ENCODE data around the gene KBTBD4.
"Not testable (repeated sequence)": the region's sequence is repeated elsewhere in the genome, so short reads cannot be mapped to it uniquely, and the experiment has no call there.

KBTBD4 gene

DNA sequence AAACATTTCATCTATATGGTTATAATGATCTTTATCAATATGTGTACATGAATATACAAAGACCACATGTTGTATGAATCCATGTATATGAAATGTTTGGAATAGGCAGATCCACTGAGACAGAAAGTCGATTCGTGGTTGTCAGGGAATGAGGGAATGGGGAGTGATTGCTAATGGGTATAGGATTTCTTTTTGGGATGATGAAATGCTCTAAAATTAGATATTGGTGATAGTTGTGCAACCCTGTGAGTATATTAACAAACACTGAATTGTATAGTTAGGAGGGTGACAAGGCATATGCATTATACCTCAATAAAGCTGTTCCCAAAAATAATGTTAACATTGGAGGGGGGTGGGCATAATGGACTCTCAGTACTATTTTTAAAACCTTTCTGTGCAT lies 18.3 kb downstream of the KBTBD4 start:
- TF ChIP-seq, protein P1, sequence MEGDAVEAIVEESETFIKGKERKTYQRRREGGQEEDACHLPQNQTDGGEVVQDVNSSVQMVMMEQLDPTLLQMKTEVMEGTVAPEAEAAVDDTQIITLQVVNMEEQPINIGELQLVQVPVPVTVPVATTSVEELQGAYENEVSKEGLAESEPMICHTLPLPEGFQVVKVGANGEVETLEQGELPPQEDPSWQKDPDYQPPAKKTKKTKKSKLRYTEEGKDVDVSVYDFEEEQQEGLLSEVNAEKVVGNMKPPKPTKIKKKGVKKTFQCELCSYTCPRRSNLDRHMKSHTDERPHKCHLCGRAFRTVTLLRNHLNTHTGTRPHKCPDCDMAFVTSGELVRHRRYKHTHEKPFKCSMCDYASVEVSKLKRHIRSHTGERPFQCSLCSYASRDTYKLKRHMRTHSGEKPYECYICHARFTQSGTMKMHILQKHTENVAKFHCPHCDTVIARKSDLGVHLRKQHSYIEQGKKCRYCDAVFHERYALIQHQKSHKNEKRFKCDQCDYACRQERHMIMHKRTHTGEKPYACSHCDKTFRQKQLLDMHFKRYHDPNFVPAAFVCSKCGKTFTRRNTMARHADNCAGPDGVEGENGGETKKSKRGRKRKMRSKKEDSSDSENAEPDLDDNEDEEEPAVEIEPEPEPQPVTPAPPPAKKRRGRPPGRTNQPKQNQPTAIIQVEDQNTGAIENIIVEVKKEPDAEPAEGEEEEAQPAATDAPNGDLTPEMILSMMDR (conservative IDR thresholded peaks at IDR 0.05; ENCODE audit: low read depth, low read length) = no peak
- no peak overlapping the region for H3K4me3 ChIP-seq (ENCODE audit: low read length)
- DNase-seq (ENCODE audit: low read depth) = no peak

DNA sequence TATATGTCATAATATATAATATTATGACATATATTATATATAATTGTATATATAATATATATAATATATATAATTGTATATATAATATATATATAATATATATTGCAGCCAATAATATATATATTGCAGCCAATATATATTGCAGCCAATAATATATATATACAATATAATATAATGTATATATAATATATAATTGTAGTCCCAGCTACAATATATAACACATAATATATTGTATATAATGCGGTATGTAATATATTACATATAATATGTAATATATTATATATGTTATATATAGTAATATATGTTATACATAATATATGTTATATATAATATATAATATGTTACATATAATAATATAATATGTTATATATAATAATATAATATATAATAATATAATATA lies 20.1 kb downstream of the KBTBD4 start:
- DNase-seq (ENCODE audit: low read depth) = no peak
- TF ChIP-seq, protein P1 (conservative IDR thresholded peaks at IDR 0.05; ENCODE audit: low read depth, low read length) = no peak
- no peak overlapping the region for H3K4me3 ChIP-seq (ENCODE audit: low read length)

DNA sequence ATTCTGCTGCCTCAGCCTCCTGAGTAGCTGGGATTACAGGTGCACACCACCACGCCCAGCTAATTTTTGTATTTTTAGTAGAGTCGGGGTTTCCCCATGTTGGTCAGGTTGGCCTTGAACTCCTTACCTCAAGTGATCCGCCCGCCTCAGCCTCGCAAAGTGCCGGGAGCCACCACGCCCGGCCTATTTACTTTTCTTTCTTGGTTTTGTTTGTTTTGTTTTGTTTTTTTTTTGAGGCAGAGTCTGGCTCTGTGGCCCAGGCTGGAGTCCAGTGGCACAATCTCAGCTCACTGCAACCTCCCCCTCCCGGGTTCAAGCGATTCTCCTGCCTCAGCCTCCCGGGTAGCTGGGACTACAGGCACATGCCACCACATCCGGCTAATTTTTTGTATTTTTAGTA lies 21.8 kb downstream of the KBTBD4 start:
- DNase-seq (ENCODE audit: low read depth); H3K4me3 ChIP-seq (ENCODE audit: low read length): not testable (repeated sequence)

DNA sequence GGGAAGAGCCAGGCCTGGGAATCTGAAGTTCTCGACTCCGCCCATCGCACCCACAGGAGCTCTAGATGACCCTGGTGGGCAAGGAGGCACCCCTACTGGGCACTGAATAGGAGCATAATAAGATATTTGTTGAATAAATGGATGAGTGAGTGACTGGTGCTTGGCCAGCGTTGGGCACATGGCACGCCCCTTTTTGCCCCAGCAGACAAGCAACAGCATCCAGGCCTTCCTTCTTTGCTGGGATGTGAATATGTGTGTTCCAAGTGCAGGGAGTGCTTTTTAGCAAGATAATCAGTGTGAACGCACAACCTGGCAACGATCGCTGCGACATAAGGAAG lies 25.4 kb downstream of the KBTBD4 start:
- TF ChIP-seq, protein P1 (conservative IDR thresholded peaks at IDR 0.05; ENCODE audit: low read depth, low read length) = no peak
- peak overlapping the region; percentile 69 for H3K4me3 ChIP-seq (ENCODE audit: low read length)
- no peak for DNase-seq (ENCODE audit: low read depth)

DNA sequence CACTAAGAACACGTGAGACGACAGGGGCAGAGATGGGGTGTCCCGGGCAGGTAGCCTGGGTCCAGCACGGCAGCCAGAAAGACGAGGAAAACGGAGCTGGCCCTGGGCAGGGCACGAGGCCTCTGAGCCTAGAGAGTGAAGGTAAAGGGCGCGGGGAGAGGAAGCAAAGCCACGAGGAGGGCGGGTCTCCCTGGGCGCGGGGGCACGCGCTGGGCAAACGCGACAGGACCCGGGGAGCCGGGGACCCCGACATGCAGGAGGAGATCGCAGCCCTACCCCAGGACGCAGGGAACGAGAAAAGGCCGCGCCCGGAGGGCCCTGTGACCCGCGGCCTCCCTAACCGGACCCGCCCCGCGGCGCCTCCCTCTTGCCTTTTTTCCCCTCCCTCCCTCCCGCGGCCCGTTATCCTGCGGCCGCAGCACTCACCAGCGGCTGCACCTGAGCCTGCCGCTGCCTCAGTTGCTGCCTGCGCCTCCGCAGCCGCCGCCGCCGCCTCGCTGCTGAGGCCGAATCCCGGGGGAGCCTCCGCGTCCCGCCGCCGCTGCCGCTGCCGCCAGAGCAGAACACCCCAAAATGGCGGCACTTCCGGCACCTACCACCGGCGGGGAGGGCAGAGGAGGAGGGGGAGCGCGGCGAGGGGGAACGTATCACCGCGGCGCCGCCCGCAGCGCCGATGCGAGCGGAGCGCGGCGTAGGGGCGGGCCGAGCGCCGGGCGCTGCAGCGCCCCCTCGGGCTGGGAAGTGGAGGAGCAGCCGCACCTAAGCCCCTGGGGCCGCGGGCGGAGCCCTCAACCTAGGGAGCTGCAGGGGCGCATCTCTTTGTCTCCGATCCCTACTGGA lies 26.0 kb downstream of the KBTBD4 start, which contains the start of gene CELF1:
Gene CELF1, minus strand, starts transcription at position 567 of the 840 bp plus-strand sequence. CDS start 53,609 bp downstream, outside the sequence.
- peak within 1 kb of the TSS; percentile 84 for H3K4me3 ChIP-seq (ENCODE audit: low read length)
- DNase-seq (ENCODE audit: low read depth) = peak; percentile 52
- TF ChIP-seq, protein P1 (conservative IDR thresholded peaks at IDR 0.05; ENCODE audit: low read depth, low read length) = peak; percentile 68

DNA sequence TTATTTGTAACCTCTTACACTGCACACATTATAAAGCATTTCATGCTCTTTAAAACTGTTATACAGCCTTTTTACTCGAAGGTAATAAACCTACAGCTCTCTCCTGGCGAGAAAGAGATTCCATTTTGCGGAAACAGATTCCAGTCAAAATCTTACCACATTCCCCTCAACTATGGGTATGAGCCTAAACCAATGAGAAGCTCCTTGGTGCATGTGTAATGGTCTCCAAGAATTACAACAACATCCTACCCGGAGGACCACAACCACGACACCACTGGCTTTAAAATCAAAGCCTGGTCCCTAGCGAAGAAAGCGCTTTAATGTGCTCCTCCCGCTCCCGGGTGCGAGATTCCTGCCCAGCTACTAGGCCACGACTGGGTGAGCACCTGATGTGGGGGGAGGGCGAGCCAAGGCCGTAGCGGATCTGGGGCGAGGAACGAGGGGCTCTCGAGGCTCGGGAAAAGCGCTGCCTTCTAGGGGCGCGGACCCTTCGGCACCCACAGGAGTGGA lies 26.7 kb downstream of the KBTBD4 start:
- TF ChIP-seq, protein P1 (conservative IDR thresholded peaks at IDR 0.05; ENCODE audit: low read depth, low read length) = no peak
- peak overlapping the region; percentile 84 for H3K4me3 ChIP-seq (ENCODE audit: low read length)
- DNase-seq (ENCODE audit: low read depth) = no peak

DNA sequence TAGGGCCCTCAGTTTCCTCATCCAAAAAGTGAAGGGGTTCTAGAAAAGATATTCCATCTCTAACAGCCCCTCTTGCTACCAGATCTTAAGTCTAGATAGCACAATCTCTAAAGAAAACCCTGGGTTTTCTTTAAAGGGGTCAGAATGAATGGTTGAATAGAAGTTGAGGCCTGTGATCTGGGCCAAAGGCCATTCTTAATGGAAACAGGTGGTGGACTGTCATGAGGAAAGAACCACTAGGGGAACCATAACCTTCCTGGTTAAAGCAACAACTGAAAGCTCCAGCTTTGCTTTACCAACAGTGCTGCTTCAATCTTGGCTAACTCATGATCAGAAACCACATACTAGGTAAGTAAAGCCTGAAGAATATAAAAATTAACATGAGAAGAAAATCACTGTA lies 27.7 kb downstream of the KBTBD4 start:
- no peak for DNase-seq (ENCODE audit: low read depth)
- TF ChIP-seq, protein P1 (conservative IDR thresholded peaks at IDR 0.05; ENCODE audit: low read depth, low read length) = peak; percentile 48
- H3K4me3 ChIP-seq (ENCODE audit: low read length) = peak overlapping the region; percentile 84
